GM15510 (cell line): ENCODE data around the gene ALPL.

Experiments used
- POLR2A ChIP-seq: IDR thresholded peaks from 3 replicates; pipeline ENCODE4 v1.6.1; 2011; ENCODE audit warnings: borderline replicate concordance; ENCODE audit not compliant: insufficient read length; ENCODE audit errors: extremely low read depth

Gene ALPL

DNA sequence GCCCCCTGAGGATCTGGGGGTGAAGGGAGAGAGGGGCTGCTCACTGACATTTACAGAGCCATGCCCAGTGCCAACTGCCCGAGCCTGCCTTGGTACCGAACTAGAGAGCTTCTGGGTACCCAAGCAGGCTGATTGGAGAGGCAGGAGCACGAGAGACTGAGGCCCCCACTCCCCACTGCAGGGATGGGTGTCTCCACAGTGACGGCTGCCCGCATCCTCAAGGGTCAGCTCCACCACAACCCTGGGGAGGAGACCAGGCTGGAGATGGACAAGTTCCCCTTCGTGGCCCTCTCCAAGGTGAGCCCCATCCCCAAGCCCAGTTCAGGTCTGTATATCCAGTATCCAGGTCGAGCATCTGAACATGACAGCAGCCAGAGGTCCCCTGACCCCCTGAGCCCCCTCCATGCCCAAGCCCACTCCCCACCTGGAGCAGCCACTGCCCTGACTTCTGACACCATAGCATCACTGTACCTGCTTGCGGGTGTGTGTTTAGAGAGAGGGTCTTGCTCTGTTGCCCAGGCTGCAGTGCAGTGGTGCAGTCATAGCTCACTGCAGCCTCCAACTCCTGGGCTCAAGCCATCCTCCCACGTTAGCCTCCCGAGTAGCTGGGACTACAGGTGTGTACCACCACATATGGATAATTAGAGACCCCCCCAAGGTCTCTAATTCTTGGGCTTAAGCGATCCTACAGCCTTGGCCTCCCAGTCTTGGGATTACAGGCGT, 51.9 kb downstream of the ALPL start:
- TF ChIP-seq POLR2A, result no peak

- no peak for TF ChIP-seq POLR2A
Observed at GRCh38 chr1:21562896-21563295, 53.7 kb downstream of the ALPL start.

GRCh38 chr1:21563971-21564370, 54.7 kb downstream of the ALPL start:
- no peak for TF ChIP-seq POLR2A

DNA sequence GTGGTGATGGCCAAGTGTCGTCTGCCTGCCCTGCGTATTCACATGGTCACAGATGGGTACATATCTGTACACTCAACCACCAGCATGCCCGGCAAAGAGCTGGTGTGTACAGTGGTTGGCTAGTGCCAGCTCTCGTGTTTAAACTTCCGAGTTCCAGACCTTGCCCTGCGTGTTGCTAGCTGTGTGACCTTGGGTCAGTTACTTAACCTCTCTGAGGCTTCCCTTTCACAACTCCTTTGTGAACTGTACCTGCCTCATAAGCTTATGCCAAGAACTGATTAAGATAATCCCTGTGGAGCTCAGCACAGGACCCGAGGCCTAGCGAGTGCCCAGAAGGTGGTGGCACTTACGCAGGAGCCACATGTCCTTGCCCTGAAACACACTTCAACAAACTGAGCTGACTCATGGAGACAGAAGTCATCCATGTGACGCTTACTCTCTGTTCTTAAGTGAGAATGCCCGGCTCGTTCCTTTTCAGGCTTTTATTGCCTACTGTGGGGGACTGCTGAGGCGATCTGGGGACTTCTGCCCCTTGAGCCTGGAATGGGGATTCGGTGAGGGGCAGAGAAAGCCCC, 55.4 kb downstream of the ALPL start:
- TF ChIP-seq POLR2A, result no peak

DNA sequence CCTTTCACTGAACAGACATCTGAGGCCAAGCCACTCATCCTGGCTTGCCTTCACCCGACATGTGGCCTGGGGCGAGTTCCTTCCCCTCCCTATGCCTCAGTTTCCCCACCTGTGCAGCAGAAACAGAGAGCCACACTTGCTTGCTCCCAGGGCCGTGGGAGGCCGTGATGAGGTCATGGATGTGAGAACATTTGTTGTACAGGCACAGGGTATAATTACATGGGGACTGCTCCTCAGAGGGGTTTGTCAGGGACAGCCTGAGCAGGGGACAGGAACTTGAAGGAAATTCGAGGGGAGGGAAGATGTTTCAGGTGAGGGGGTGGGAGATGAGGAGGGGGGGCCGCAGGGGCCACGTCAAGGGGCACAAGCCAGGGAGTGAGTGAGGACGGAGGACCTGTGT, 56.1 kb downstream of the ALPL start:
- TF ChIP-seq POLR2A, result no peak

GRCh38 chr1:21567241-21568005, 58.2 kb downstream of the ALPL start:
- no peak for TF ChIP-seq POLR2A

- TF ChIP-seq POLR2A, result no peak
Observed at GRCh38 chr1:21568006-21568746, 59.0 kb downstream of the ALPL start.

- TF ChIP-seq POLR2A, result no peak
Observed at GRCh38 chr1:21568809-21569385, 59.7 kb downstream of the ALPL start.

GRCh38 chr1:21569820-21570527, 60.8 kb downstream of the ALPL start:
- TF ChIP-seq POLR2A, result no peak

- no peak for TF ChIP-seq POLR2A
Observed at GRCh38 chr1:21570528-21570875, 61.3 kb downstream of the ALPL start.

GRCh38 chr1:21570885-21571284, 61.7 kb downstream of the ALPL start:
- no peak for TF ChIP-seq POLR2A

DNA sequence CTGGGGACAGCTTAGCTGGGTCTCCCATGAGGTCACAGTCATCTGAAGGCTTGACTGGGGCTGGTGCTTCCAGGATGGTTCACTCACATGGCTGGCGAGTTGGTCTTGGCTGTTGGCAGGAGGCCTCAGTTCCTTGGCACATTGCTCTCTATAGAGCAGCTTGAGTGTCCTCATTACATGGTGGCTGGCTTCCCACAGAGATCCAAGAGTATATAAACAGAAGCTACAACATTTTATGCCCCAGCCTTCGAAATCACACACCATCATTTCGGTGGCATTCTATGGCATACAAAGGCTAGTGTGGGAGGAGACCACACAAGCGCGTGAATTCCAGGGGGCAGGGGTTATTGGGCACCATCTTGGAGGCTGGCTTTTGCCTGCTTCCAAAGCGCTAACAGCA, 63.0 kb downstream of the ALPL start:
- no peak for TF ChIP-seq POLR2A

DNA sequence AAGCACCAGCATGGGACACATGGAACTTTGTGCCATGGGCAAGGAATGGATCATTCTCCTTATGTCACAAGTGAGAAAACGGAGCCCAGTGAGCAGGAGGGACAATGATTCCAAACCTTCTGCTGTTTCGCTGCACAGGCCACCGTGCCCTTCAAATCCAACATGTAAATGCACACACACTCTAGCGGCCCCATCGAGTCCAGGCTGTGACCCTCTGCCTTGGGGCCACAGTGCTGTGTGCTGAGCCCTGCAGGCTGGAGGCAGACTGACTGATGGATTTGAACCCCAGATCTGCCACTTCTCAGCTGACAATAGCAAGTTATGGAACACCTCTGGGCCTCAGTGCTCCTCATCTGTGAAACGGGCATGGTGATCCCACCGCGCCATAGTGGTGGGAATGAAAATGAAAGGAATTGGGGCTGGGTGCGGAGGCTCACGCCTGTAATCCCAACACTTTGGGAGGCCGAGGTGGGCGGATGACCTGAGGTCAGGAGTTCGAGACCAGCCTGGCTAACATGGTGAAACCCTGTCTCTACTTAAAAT, 63.6 kb downstream of the ALPL start:
- TF ChIP-seq POLR2A, result no peak

DNA sequence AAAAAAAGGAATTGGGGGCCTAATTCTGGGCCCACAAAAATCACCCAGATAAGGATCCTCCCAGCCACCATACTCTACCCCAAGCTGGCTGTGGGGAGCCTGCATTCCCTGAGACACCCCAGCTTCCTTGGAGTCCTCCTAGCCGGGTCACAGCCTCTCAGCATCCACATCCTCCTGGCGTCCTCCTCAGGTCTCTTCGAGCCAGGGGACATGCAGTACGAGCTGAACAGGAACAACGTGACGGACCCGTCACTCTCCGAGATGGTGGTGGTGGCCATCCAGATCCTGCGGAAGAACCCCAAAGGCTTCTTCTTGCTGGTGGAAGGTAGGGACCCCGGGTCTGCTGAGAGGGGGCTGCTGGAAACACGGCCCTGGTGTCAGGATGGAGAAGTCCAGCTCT, 64.3 kb downstream of the ALPL start:
- no peak for TF ChIP-seq POLR2A
